IgD-negative memory B cell (primary cell): Measurements from ENCODE around the gene GRK1. TPM values are rescaled to one million over a fixed set of nuclear protein-coding genes. Genes with fewer than 3 reads are reported as not detected.

ENCODE experiments used
- H3K27ac Mint-ChIP-seq, 3 donors: one replicate each; pipeline ENCODE4 v1.8.0; 2020 to 2022; ENCODE audit warnings: mild to moderate bottlenecking in 3 of 3, mixed read lengths in 3 of 3, moderate library complexity in 1 of 3
- H3K27me3 Mint-ChIP-seq: one replicate; pipeline ENCODE4 v1.8.0; 2021; ENCODE audit warnings: mixed read lengths
- H3K36me3 Mint-ChIP-seq: one replicate; pipeline ENCODE4 v1.8.0; 2020; ENCODE audit warnings: mild to moderate bottlenecking, mixed read lengths
- H3K4me1 Mint-ChIP-seq, 3 donors: one replicate each; pipeline ENCODE4 v1.8.0; 2020 to 2022; ENCODE audit warnings: mixed read lengths in 3 of 3, mild to moderate bottlenecking in 1 of 3
- H3K4me3 Mint-ChIP-seq, 4 donors: one replicate each; pipeline ENCODE4 v1.8.0; 2020 to 2022; ENCODE audit warnings: mild to moderate bottlenecking in 4 of 4, mixed read lengths in 4 of 4, moderate library complexity in 3 of 4
- H3K9me3 Mint-ChIP-seq, 3 donors: one replicate each; pipeline ENCODE4 v1.8.0; 2020 to 2021; ENCODE audit warnings: mixed read lengths in 3 of 3, mild to moderate bottlenecking in 1 of 3
- polyA plus RNA-seq: library from polyadenylated mRNA; unstranded; fragments of 300-500 nt; fragmentation: Illumina TruSeq; gene quantifications from one replicate; pipeline ENCODE4 v1.2.3, GENCODE V29; 2021

The GRK1 gene
- polyA plus RNA-seq, 1 donor from 2014 or later, result not detected

DNA sequence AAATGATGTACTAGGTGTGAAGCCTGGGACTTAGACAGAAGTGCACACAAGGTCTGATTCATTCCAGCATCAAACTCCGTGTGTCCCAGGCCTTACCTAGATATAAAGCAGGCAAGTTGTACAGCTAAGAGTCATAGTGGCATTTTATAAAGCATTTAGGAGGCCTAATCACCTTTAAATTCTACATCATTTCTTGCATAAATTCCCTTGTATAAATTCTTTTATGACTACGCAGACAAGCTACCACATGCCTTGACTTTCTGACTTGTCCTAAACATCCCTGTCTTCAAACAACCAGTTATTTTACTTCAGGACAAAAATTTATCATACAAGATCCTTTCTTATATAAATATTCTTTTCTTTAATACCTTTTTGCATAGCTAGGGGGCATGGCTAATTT lies 114.6 kb downstream of the GRK1 start:
- Mint-ChIP-seq H3K27me3 (peaks cover 25% of the 10 kb centered on the region), H3K4me3 (no peak overlapping the region), H3K36me3 (peaks cover 3% of the 10 kb centered on the region), H3K9me3 (no peaks in the 10 kb centered on the region), H3K27ac (no peak overlapping the region), H3K4me1 (no peaks in the 10 kb centered on the region)

DNA sequence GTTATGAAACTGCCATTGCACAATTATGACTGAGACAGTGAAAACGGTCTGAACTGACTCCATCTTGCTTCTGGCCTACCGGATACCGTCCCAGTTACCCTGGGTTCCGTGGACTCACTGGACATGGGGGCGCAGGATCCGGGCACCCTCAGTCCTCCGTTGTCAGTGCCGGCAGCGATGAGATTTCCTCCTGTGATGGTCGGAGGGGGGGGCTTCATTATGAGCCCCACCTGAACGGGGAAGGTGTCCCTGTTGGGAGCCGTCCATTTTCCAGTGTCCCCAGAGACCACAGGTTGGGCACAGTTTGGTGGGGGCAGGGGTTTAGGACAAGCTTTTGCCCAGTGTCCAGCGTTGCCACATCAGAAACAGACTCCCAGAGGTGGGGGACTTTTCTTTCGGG lies 115.5 kb downstream of the GRK1 start:
- Mint-ChIP-seq H3K27ac (no peak overlapping the region), H3K27me3 (peaks cover 21% of the 10 kb centered on the region), H3K9me3 (no peaks in the 10 kb centered on the region), H3K4me3 (no peak overlapping the region), H3K36me3 (peaks cover 3% of the 10 kb centered on the region), H3K4me1 (no peaks in the 10 kb centered on the region)

- no peak overlapping the region for H3K27ac Mint-ChIP-seq
- H3K27me3 Mint-ChIP-seq, result peaks cover 21% of the 10 kb centered on the region
- H3K4me1 Mint-ChIP-seq, result no peaks in the 10 kb centered on the region
- no peak overlapping the region for H3K4me3 Mint-ChIP-seq
- H3K9me3 Mint-ChIP-seq, result no peaks in the 10 kb centered on the region
- peaks cover 3% of the 10 kb centered on the region for H3K36me3 Mint-ChIP-seq
Measured at GRCh38 chr13:113783200-113783881, 116.3 kb downstream of the GRK1 start.

DNA sequence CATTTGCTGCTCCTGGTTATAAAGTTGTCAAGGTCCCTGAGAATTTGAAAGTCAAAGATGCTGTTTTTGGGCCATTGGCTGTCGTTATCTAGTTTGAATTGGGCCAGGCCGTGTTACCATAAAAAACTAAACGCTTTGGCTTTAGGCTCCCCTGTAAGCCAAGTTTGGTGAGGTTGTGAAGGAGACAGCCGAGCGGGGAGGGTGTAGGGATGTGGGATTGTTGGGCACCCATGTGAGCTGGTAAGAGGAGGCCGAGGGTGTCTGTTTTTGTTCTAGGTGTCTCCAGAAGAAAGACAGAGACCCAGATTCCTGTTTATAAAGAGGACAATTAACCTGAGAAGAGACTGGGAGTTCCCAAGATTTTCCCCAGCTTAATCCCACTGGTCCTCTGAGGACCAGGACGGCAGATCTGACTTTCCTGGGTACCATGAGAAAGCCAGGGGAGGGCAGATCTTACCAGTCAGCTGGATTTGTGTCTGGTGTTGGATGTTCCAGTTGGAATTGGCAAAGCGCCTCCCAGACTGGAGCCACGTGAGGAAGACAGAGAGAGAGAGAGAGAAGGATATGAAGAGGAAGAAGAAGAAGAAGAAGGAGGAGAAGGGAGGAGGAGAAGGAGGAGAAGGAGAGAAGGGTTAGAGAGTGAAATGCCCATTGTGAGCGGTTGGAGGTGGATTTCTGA lies 117.1 kb downstream of the GRK1 start:
- Mint-ChIP-seq H3K36me3 (peaks cover 2% of the 10 kb centered on the region), H3K9me3 (no peaks in the 10 kb centered on the region), H3K4me1 (no peaks in the 10 kb centered on the region), H3K27me3 (peaks cover 15% of the 10 kb centered on the region), H3K27ac (no peak overlapping the region), H3K4me3 (no peak overlapping the region)

DNA sequence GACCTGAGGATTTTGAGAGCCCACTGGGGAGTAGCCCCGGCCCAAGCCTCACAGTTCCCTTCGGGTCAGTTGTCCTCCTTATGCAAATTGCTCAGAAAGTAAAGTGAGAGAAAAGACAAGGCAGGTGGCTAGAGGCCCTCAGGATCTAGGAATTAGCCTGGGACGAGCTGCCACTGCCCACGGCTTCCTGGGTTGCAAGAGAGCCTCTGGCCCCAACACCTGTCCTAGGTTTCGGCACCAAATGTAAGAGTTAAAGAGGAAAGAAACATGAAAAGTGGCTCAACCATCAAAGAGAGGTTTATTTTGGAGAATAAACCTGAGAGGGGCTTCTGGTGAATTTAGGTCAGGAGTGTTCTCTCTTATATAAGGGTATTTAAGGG lies 117.6 kb downstream of the GRK1 start:
- Mint-ChIP-seq H3K4me3 (no peak overlapping the region), H3K27ac (no peak overlapping the region), H3K27me3 (peaks cover 15% of the 10 kb centered on the region), H3K4me1 (no peaks in the 10 kb centered on the region), H3K9me3 (no peaks in the 10 kb centered on the region), H3K36me3 (peaks cover 2% of the 10 kb centered on the region)

- H3K27ac Mint-ChIP-seq, result no peak overlapping the region
- H3K4me1 Mint-ChIP-seq, result no peaks in the 10 kb centered on the region
- no peaks in the 10 kb centered on the region for H3K9me3 Mint-ChIP-seq
- H3K27me3 Mint-ChIP-seq, result peaks cover 15% of the 10 kb centered on the region
- no peak overlapping the region for H3K4me3 Mint-ChIP-seq
- peaks cover 2% of the 10 kb centered on the region for H3K36me3 Mint-ChIP-seq
Measured at GRCh38 chr13:113785051-113786010, 118.3 kb downstream of the GRK1 start.

DNA sequence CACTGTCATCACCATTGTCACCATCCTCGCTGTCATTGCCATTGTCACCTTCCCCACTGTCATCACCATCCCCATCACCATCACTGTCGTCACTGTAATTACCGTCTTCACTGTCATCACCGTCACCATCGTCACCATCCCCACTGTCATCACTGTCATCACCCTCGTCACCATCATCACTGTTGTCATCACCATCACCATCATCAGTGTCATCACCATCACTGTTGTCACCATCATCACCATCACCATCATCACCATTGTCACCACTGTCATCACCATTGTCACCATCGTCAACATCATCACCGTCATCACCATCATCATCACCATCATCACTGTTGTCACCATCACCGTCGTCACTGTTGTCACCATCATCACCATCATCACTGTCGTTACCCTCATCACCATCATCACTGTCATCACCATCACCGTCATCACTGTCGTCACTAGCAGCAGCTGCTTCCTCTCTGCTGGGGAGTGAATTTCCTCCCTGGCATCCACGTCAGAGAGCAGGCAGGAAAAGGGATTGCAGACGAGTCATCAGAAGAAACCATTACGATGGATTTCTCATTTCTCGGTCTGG lies 119.3 kb downstream of the GRK1 start:
- no peaks in the 10 kb centered on the region for H3K4me1 Mint-ChIP-seq
- H3K27ac Mint-ChIP-seq, result no peak overlapping the region
- no peaks in the 10 kb centered on the region for H3K9me3 Mint-ChIP-seq
- peaks cover 15% of the 10 kb centered on the region for H3K27me3 Mint-ChIP-seq
- no peak overlapping the region for H3K4me3 Mint-ChIP-seq
- H3K36me3 Mint-ChIP-seq, result peaks cover 2% of the 10 kb centered on the region

Other genes with a start within 250 kb of the GRK1 start
- gene ADPRHL1, start 213.7 kb upstream of the GRK1 start, polyA plus RNA-seq, result 0.19 TPM
- gene DCUN1D2, start 176.5 kb upstream of the GRK1 start, polyA plus RNA-seq, result 10.2 TPM
- gene TFDP1, start 82.5 kb upstream of the GRK1 start, polyA plus RNA-seq, result 66.9 TPM
- not detected for gene ATP4B, start 9.0 kb upstream of the GRK1 start, polyA plus RNA-seq
- 0.70 TPM for gene TMEM255B, start 92.0 kb downstream of the GRK1 start, polyA plus RNA-seq
- 0.60 TPM for gene GAS6, start 196.9 kb downstream of the GRK1 start, polyA plus RNA-seq